Effector memory CD4-positive, alpha-beta T cell (primary cell): ENCODE results near the gene TMC3.
A peak's percentile ranks its signal among the peaks of the same experiment; 100 is the strongest.

Experiments
- DNase-seq, 3 donors: peaks; one replicate each; pipeline ENCODE4 v3.0.0-alpha.2; 2020
- H3K27ac ChIP-seq: 2 replicates; pipeline ENCODE4 v1.7.0; 2013; ENCODE audit warnings: mild to moderate bottlenecking, low read length, moderate library complexity; ENCODE audit not compliant: insufficient read depth, poor library complexity, severe bottlenecking
- H3K27me3 ChIP-seq: replicated peaks from 2 replicates; pipeline ENCODE4 v1.7.0; 2013; ENCODE audit warnings: mild to moderate bottlenecking, low read length; ENCODE audit not compliant: insufficient read depth, control insufficient read depth, poor library complexity, severe bottlenecking
- H3K36me3 ChIP-seq: 2 replicates; pipeline ENCODE4 v1.7.0; 2013; ENCODE audit warnings: mild to moderate bottlenecking, low read length, moderate library complexity; ENCODE audit not compliant: control insufficient read depth, insufficient read depth
- H3K4me1 ChIP-seq: 2 replicates; pipeline ENCODE4 v1.7.0; 2013; ENCODE audit warnings: low read length, mild to moderate bottlenecking; ENCODE audit not compliant: control insufficient read depth, insufficient read depth, poor library complexity, severe bottlenecking
- H3K4me3 ChIP-seq: 2 replicates; pipeline ENCODE4 v1.7.0; 2013; ENCODE audit warnings: low read length, low read depth, mild to moderate bottlenecking; ENCODE audit not compliant: insufficient read depth, poor library complexity, severe bottlenecking
- H3K9me3 ChIP-seq: 2 replicates; pipeline ENCODE4 v1.7.0; 2013; ENCODE audit warnings: mild to moderate bottlenecking, low read length, moderate library complexity; ENCODE audit not compliant: control insufficient read depth

The TMC3 gene

DNA sequence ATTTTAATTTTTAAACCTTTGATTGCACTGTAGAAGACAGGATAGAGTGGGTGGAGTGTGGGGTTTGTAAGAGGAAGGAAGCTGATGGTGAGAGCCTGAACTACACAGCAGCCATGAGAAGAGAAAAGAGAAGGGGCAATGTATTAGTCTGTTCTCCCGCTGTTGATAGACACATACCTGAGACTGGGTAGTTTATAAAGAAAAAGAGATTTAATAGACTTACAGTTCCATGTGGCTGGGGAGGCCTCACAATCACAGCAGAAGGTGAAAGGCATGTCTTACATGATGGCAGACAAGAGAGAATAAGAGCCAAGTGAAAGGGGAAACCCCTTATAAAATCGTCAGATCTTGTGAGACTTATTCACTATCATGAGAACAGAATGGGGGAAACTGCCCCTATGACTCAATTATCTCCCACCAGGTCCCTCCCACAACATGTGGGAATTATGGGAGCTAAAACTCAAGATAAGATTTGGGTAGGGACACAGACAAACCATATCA lies 87.3 kb downstream of the TMC3 start:
- Histone ChIP-seq H3K27ac (peak overlapping the region; percentile 74), H3K4me1 (peaks cover 59% of the 10 kb centered on the region), H3K9me3 (no peaks in the 10 kb centered on the region), H3K27me3 (no peaks in the 10 kb centered on the region), H3K36me3 (no peaks in the 10 kb centered on the region), H3K4me3 (peak overlapping the region; percentile 6)
- no peak for DNase-seq

DNA sequence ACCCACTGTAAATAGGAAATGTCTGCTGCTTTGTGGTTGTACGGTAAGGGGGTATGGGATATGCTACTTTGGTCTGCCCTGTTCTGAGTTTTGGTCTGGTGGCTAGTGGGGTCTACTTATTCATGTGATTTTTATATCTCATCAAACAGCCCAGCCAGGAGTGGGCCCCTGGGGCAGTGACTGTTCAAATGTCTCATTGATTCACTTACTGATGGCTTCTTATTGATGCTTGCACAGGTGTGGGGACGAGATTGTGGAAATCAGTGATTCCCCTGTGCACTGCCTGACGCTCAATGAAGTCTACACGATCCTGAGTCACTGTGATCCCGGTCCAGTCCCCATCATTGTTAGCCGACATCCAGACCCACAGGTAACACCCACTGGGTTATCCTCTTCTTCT lies 88.6 kb downstream of the TMC3 start:
- H3K27ac ChIP-seq, result peak overlapping the region; percentile 74
- H3K4me3 ChIP-seq, result peak overlapping the region; percentile 6
- no peaks in the 10 kb centered on the region for H3K9me3 ChIP-seq
- H3K36me3 ChIP-seq, result no peaks in the 10 kb centered on the region
- no peaks in the 10 kb centered on the region for H3K27me3 ChIP-seq
- peaks cover 52% of the 10 kb centered on the region for H3K4me1 ChIP-seq
- DNase-seq, result no peak

DNA sequence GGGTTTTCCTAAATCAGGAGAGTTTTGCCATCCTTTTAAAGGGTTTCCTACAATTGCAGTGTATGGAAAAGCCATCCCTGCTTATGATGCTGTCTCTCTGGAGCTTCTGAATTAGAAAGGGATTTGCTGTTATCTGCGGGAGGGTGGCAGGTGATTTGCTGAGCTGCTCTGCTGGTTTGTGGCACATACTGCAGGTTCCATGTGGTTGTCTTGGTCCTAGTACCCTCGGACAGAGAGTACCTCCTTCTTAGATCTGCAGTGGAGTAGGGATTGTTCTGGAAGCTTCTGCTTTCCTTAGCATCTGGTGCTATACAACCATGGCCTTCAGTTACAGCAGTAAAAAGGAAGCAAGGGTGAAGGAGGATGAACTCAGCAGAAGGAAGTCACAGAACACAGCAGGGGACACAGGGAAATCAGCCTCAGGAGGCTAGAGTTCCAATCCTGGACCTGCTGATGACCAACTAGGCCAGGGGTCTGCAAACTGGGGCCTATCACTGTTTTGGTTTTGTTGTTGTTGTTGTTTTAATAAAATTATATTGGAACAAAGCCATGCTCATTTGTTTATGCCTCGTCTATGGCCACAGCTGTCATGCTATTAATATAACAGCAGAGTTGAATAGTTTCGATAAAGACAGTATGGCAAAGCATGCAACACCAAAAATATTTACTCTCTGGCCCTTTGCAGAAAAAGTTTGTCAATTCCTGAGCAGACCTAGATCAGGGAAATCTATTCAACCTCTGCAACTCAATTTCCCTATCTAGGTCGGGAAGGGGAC lies 89.6 kb downstream of the TMC3 start:
- no peak overlapping the region for H3K4me3 ChIP-seq
- H3K27me3 ChIP-seq, result no peaks in the 10 kb centered on the region
- no peak for DNase-seq
- no peaks in the 10 kb centered on the region for H3K9me3 ChIP-seq
- H3K27ac ChIP-seq, result no peak overlapping the region
- peaks cover 47% of the 10 kb centered on the region for H3K4me1 ChIP-seq
- no peaks in the 10 kb centered on the region for H3K36me3 ChIP-seq

DNA sequence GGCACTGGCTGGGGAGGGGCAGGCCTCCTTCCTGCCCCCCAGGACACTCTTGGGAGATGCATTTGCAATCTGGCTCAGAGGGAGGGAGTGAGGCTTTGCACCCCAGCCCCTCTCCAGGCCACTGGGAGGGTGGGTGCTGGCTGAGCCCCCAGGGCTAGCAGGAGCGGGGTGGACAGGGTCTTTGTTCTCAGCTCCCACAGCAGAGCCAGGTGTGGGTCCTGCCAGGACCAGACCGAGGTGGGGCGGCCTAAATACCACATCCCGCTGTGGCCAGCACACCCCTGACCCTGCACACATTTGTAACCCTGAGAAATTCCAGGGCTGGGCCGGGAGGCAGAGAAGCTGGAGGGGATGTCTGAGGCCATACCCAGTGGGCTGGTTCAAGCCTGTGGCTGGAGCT lies 91.1 kb downstream of the TMC3 start:
- no peaks in the 10 kb centered on the region for H3K9me3 ChIP-seq
- no peaks in the 10 kb centered on the region for H3K27me3 ChIP-seq
- H3K4me3 ChIP-seq, result no peak overlapping the region
- H3K4me1 ChIP-seq, result peaks cover 44% of the 10 kb centered on the region
- DNase-seq, result no peak
- no peak overlapping the region for H3K27ac ChIP-seq
- no peaks in the 10 kb centered on the region for H3K36me3 ChIP-seq

DNA sequence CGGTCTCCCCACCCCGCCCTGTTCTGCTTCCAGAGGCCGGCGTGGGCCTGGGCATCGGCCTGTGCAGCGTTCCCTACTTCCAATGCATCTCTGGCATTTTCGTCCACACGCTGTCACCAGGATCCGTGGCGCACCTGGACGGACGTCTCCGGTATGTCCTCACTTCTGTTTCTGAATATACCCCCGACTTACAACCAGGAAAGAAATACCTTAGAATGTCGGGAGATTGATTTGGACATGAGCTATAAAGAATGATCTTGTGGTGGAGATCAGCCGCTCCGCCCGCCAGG lies 91.5 kb downstream of the TMC3 start:
- Histone ChIP-seq H3K4me1 (peaks cover 40% of the 10 kb centered on the region), H3K27me3 (no peaks in the 10 kb centered on the region), H3K9me3 (no peaks in the 10 kb centered on the region)

DNA sequence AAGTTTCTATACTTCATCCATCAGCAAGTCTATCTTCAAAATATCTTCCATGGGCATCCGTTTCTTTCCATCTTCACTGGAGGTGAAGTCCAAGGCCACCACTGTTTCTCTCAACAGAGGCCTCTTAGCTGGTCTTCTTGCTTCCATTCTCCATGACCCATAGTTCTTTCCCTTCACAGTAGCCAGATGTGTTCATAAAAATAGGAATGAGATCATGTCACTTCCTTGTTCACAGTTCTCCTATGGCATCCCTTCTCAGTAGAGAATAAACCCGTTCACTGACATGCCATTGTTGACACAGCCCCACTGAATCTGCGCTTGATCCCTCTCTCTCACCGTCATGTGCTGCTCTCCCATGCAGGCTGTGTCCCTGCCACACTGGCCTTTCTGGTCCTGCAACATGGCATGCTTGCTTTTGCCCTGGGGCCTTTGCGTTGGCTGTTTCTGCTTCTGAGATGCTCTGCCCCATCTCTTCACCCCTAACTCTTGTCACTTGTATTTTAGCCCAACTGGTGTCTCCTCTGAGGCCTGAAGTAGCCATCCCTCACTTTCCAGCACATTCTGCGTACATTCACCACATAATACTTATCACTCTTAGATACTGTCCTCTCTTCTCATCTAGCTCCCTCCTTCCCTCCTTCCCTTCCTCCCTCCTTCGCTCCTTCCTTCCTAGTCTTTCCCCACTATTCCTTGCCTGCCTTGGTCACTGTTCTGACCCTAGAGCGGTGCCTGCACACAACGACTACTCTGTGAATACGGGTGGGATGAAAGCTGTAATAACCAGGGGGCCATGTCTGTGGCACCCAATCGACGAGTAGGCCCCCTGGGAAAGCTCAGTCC lies 92.0 kb downstream of the TMC3 start:
- Histone ChIP-seq H3K4me1 (peaks cover 34% of the 10 kb centered on the region), H3K4me3 (no peak overlapping the region)

More for the DNA sequence above, 91.5 kb downstream of the TMC3 start:
- H3K36me3 ChIP-seq, result no peaks in the 10 kb centered on the region
- no peak for DNase-seq
- H3K4me3 ChIP-seq, result no peak overlapping the region
- no peak overlapping the region for H3K27ac ChIP-seq

DNA sequence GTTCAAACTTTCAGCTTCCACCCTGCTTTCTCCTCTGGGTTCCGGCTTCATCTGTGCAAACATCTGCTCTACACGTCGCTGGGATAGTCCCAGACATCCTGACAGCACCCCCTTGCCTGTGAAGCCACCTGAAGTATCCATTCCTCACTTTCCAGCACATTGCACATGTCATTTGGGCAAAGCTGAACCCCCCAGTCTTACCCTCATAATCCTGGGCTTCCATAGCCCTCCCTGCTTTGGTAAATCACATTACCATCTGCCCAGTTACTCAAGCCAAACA lies 92.6 kb downstream of the TMC3 start:
- Histone ChIP-seq H3K9me3 (no peaks in the 10 kb centered on the region), H3K4me1 (peaks cover 28% of the 10 kb centered on the region), H3K4me3 (no peak overlapping the region), H3K27me3 (no peaks in the 10 kb centered on the region), H3K27ac (no peak overlapping the region), H3K36me3 (no peaks in the 10 kb centered on the region)
- no peak for DNase-seq

More for the DNA sequence above, 92.0 kb downstream of the TMC3 start:
- no peak overlapping the region for H3K27ac ChIP-seq
- no peak for DNase-seq
- no peaks in the 10 kb centered on the region for H3K27me3 ChIP-seq
- no peaks in the 10 kb centered on the region for H3K9me3 ChIP-seq
- no peaks in the 10 kb centered on the region for H3K36me3 ChIP-seq
